Mucosa of rectum (tissue), 2 donors: Measurements from ENCODE around the gene IZUMO4.

ENCODE experiments used
- H3K27ac ChIP-seq, 2 donors: one replicate each; pipeline ENCODE4 v1.7.0; 2013; ENCODE audit warnings: inconsistent platforms in 2 of 2, low read depth in 2 of 2, low read length in 2 of 2
- H3K27me3 ChIP-seq, 2 donors: one replicate each; pipeline ENCODE4 v1.7.0; 2013; ENCODE audit warnings: low read length in 2 of 2; ENCODE audit not compliant: control insufficient read depth in 2 of 2, insufficient read depth in 2 of 2
- H3K36me3 ChIP-seq, 2 donors: one replicate each; pipeline ENCODE4 v1.7.0; 2013; ENCODE audit warnings: low read length in 2 of 2; ENCODE audit not compliant: control insufficient read depth in 2 of 2, insufficient read depth in 2 of 2
- H3K4me1 ChIP-seq, 2 donors: one replicate each; pipeline ENCODE4 v1.7.0; 2013; ENCODE audit warnings: low read length in 2 of 2, mild to moderate bottlenecking in 1 of 2; ENCODE audit not compliant: control insufficient read depth in 2 of 2, insufficient read depth in 2 of 2
- H3K4me3 ChIP-seq, 2 donors: one replicate each; pipeline ENCODE4 v1.7.0; 2013; ENCODE audit warnings: low read length in 2 of 2
- H3K9ac ChIP-seq, 2 donors: one replicate each; pipeline ENCODE4 v1.7.0; 2013; ENCODE audit warnings: low read length in 2 of 2, low read depth in 1 of 2, mild to moderate bottlenecking in 1 of 2
- H3K9me3 ChIP-seq, 2 donors: one replicate each; pipeline ENCODE4 v1.7.0; 2013; ENCODE audit warnings: low read length in 2 of 2; ENCODE audit not compliant: control insufficient read depth in 2 of 2
- donor health status: healthy.
- donor health status: Normal muscosa, but diverticular disease.

The IZUMO4 gene

DNA sequence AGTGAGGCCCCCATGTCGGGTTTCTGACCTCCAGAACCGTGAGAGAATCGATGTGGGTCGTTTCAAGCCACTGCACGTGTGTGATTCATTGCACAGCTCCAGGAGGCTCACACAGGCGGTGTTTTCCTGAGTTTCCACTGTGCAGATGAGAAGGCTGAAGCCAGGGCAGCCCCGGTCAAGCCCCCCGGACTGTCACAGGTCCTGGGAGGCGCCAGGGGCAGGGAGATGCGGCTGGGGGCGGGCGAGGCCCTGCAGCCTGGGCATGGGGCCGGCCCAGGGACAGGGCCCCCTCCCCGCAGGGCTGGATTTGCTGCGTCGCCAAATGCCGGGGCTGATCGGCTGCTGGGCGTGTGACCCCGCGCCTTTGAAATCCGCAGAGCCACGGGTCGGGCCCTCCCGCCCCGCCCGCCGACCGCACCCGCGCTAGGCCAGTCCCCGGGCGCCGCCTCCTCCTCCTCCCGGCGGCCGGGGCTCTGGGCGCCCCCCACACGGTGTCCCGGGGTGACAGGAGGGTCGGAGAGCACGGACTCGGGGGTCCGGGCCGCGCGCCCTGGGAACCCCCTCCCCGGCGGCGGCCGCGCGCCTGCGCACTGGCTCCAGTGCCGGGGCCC is 35.7 kb upstream of the IZUMO4 start:
- Histone ChIP-seq H3K4me1 (peaks cover 54 to 56% of the 10 kb centered on the region in 2 donors), H3K9ac (peak overlapping the region; percentile 89 to 93), H3K27me3 (no peaks in the 10 kb centered on the region), H3K36me3 (no peaks in the 10 kb centered on the region), H3K4me3 (peak overlapping the region; percentile 62 to 78), H3K27ac (peak overlapping the region; percentile 96 to 99), H3K9me3 (no peaks in the 10 kb centered on the region)

DNA sequence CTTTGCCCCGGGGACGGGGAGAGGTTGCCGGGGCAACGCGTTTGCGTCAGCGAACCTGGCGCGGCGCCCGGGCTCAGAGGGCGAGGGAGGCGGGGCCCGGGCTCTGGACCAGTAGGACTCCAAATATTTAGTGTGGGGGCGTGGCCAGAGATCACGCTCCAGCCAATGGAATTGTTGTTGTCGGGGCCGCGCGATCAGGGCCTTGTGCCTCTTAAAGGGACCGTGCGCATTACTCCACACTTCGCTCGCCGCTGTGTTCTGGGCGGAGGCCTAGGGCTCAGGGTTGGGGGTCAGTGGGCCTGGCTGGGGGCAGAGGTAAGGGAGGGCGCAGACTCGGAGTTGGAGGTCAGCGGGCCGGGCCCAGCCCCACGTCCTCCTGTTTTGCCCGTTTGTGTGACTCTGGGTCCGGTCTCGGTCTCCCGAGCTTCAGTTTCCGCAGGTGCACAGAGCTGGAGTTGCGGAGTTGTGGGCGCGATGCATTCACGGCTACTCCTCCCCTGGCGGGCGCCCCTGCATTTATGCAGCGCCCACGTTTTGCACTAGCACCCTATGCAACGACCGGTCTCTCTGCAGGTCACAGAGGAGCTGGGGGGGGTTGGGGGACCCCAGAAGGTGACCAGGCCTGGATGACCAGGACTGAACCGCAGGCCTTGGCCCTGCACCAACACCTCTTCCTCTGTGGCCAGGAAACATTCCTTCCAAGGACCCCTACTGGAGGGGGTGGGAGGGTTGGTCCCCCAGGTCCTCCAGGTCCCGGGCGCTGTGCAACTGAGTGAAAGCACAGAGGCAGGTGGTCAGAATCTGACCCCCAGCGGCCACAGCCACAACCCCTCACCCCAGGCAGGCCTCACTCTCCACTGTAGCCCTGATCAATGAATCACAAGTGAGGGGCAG is 35.0 kb upstream of the IZUMO4 start:
- Histone ChIP-seq H3K9ac (peak overlapping the region; percentile 93 to 96), H3K27ac (peak overlapping the region; percentile 96 to 99), H3K36me3 (no peaks in the 10 kb centered on the region), H3K9me3 (no peaks in the 10 kb centered on the region), H3K4me1 (peaks cover 51% of the 10 kb centered on the region in 2 donors), H3K4me3 (peak overlapping the region; percentile 80 to 91), H3K27me3 (no peaks in the 10 kb centered on the region)

- Histone ChIP-seq H3K4me3 (peak overlapping the region; percentile 80 to 91), H3K9me3 (no peaks in the 10 kb centered on the region), H3K27me3 (no peaks in the 10 kb centered on the region), H3K4me1 (peaks cover 48 to 52% of the 10 kb centered on the region in 2 donors), H3K36me3 (no peaks in the 10 kb centered on the region), H3K9ac (peak overlapping the region; percentile 89 to 96), H3K27ac (peak overlapping the region; percentile 96 to 99)
These were observed 34.4 kb upstream of the IZUMO4 start for GRCh38 chr19:2062389-2062729.

DNA sequence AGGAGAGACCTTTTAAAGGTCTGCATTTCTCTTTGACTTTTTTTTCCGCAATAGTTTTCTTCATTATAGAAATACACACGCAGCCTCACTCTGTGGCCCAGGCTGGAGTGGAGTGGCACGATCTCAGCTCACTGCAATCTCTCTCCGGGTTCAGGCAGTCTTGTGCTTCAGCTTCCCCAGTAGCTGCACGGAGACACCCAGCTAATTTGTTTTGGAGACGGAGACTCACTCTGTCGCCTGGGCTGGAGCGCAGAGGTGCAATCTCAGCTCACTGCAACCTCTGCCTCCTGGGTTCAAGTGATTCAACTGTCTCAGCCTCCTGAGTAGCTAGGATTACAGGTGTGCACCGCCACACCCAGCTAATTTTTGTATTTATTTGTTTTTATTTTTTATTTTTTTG is 33.9 kb upstream of the IZUMO4 start:
- Histone ChIP-seq H3K36me3 (no peaks in the 10 kb centered on the region), H3K27me3 (no peaks in the 10 kb centered on the region), H3K4me1 (peaks cover 44 to 48% of the 10 kb centered on the region in 2 donors), H3K4me3 (no peak overlapping the region), H3K27ac (peak overlapping the region in 1 of 2 donors; percentile 99), H3K9ac (peak overlapping the region in 1 of 2 donors; percentile 96), H3K9me3 (no peaks in the 10 kb centered on the region)

GRCh38 chr19:2063824-2064223 is 32.9 kb upstream of the IZUMO4 start:
- Histone ChIP-seq H3K9ac (no peak overlapping the region), H3K27me3 (no peaks in the 10 kb centered on the region), H3K27ac (no peak overlapping the region), H3K4me1 (peaks cover 38 to 48% of the 10 kb centered on the region in 2 donors), H3K4me3 (no peak overlapping the region), H3K36me3 (no peaks in the 10 kb centered on the region), H3K9me3 (no peaks in the 10 kb centered on the region)

- Histone ChIP-seq H3K27me3 (no peaks in the 10 kb centered on the region), H3K27ac (peak overlapping the region; percentile 58 to 74), H3K4me3 (no peak overlapping the region), H3K9me3 (no peaks in the 10 kb centered on the region), H3K4me1 (peaks cover 36 to 48% of the 10 kb centered on the region in 2 donors), H3K9ac (peak overlapping the region; percentile 32 to 58), H3K36me3 (no peaks in the 10 kb centered on the region)
These were observed 32.3 kb upstream of the IZUMO4 start for GRCh38 chr19:2064395-2064787.

- H3K4me1 ChIP-seq = peaks cover 36 to 48% of the 10 kb centered on the region in 2 donors
- peak overlapping the region; percentile 32 to 58 for H3K9ac ChIP-seq
These were observed 31.8 kb upstream of the IZUMO4 start for GRCh38 chr19:2064788-2065524.

GRCh38 chr19:2070436-2070827 is 26.3 kb upstream of the IZUMO4 start:
- Histone ChIP-seq H3K4me3 (no peak overlapping the region), H3K27me3 (no peaks in the 10 kb centered on the region), H3K9me3 (no peaks in the 10 kb centered on the region), H3K9ac (peak overlapping the region in 1 of 2 donors; percentile 1), H3K27ac (peak overlapping the region; percentile 77 to 79), H3K4me1 (peaks cover 11 to 21% of the 10 kb centered on the region in 2 donors), H3K36me3 (peaks cover 20 to 24% of the 10 kb centered on the region in 2 donors)

More at GRCh38 chr19:2064788-2065524, 31.8 kb upstream of the IZUMO4 start:
- Histone ChIP-seq H3K27me3 (no peaks in the 10 kb centered on the region), H3K4me3 (peak overlapping the region in 1 of 2 donors; percentile 15), H3K9me3 (no peaks in the 10 kb centered on the region), H3K36me3 (no peaks in the 10 kb centered on the region), H3K27ac (peak overlapping the region; percentile 58 to 74)

DNA sequence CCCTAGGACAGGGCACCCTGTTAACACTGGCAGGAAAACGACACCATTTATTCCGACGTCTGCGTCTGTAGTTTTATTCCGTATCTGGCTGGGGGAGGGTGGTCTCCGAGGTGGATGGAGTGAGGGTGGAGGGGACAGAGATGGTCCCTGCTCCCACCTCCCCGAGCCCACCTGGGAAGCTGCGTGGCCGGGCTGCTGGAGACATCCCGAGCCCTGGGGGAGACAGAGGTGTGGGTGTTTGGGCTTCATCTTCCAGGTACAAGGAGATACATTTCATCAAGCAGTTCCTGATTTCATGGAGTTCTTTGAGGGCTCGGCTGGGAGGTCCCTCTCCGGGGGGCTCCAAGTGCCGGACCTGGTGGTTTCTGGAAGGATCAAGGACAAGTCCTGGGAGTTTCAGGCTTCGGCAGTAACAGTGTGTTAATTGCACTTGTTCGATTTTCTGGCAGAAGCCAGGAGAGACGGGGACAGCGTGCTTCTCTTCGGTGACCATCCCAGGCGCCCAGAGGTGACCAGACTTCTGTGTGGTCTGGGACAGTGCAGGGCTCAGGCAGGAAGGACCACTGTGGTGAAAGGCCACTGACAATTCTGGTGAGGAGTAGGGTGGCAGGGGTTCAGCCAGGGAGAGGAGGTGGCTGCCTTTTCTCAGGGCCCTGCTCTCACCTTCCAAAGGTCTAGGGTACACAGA is 25.6 kb upstream of the IZUMO4 start:
- Histone ChIP-seq H3K27me3 (no peaks in the 10 kb centered on the region), H3K36me3 (peaks cover 23 to 27% of the 10 kb centered on the region in 2 donors), H3K9ac (peak overlapping the region in 1 of 2 donors; percentile 1), H3K4me1 (peaks cover 11 to 21% of the 10 kb centered on the region in 2 donors), H3K9me3 (no peaks in the 10 kb centered on the region), H3K27ac (peak overlapping the region in 1 of 2 donors; percentile 27), H3K4me3 (no peak overlapping the region)
